Loucy (cell line): ENCODE results near the gene TUB.

ENCODE experiments used
- CTCF ChIP-seq: fragments of 200-600 bp; sonication (generic); conservative IDR thresholded peaks from 2 replicates; pipeline ENCODE4 v1.5.1; 2014; ENCODE audit warnings: mild to moderate bottlenecking, antibody characterized with exemption, low read length
- EZH2phosphoT487 ChIP-seq: fragments of 200-600 bp; IDR thresholded peaks from 2 replicates; pipeline ENCODE4 v1.6.1; 2018; ENCODE audit warnings: antibody characterized with exemption, mild to moderate bottlenecking, moderate library complexity, borderline replicate concordance

DNA sequence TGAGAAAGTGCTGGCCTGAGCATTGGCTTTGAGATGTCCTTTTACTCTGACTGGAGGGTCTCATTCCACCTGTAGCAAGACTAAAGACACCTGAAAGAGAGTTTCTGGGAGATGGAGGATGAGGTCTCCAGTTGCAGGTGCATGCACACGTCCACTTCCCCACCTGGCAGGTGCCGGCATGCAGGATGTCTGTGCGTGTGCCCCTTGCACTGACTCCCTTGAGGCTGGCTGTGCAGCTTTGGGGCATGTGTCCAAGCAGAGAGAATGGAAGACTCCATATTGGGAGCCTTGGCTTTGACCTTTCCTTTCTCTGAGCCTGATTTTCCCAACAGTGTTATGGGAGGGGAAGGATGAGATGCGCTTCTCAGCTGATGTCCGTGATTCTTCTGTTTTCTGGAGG, 44.0 kb upstream of the TUB start:
- TF ChIP-seq CTCF (no peak), EZH2phosphoT487 (no peak)
